Ovary (tissue), 3 donors: ENCODE measurements around the gene ARHGEF10L.

Experiments used
- POLR2A ChIP-seq: fragments of 450-650 bp; IDR thresholded peaks from one replicate; pipeline ENCODE4 v1.6.1; 2017; ENCODE audit warnings: antibody characterized with exemption, mild to moderate bottlenecking, moderate library complexity
- TF ChIP-seq, protein P1 (sequence below), 3 donors: fragments of 450-650 bp in 2 of 3; fragments of 200-600 bp in 1 of 3; IDR thresholded peaks; one replicate each; pipeline versions ENCODE4 v1.5.1 to v1.8.0; 2016 to 2022; ENCODE audit warnings: antibody characterized with exemption in 3 of 3, mild to moderate bottlenecking in 1 of 3
- donor health status: DM: no; HTN: no; CAD: no.

DNA sequence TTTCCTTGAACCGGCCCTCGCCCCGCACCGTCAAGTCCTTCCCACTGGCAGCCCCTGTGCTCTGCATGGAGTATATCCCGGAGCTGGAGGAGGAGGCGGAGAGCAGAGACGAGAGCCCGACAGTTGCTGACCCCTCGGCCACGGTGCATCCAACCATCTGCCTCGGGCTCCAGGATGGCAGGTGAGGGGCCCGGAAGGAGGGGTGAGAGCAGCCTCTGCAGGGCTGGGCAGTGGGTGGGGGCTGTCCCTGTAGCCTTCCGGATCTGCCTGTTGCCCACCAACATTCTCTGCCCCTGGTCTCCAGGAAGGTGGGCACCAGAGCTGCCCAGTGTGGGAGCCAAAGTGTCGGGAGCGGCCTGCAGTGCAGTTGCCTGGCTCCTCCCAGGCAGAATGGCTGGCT, 116.4 kb downstream of the ARHGEF10L start:
- no peak for TF ChIP-seq POLR2A
- TF ChIP-seq, protein P1, sequence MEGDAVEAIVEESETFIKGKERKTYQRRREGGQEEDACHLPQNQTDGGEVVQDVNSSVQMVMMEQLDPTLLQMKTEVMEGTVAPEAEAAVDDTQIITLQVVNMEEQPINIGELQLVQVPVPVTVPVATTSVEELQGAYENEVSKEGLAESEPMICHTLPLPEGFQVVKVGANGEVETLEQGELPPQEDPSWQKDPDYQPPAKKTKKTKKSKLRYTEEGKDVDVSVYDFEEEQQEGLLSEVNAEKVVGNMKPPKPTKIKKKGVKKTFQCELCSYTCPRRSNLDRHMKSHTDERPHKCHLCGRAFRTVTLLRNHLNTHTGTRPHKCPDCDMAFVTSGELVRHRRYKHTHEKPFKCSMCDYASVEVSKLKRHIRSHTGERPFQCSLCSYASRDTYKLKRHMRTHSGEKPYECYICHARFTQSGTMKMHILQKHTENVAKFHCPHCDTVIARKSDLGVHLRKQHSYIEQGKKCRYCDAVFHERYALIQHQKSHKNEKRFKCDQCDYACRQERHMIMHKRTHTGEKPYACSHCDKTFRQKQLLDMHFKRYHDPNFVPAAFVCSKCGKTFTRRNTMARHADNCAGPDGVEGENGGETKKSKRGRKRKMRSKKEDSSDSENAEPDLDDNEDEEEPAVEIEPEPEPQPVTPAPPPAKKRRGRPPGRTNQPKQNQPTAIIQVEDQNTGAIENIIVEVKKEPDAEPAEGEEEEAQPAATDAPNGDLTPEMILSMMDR (IDR thresholded peaks at IDR 0.05), result no peak
